Measurements from ENCODE around the gene TTYH1. TPM values are rescaled to one million over a fixed set of nuclear protein-coding genes. Genes with fewer than 3 reads are reported as not detected.
A peak's percentile ranks its signal among the peaks of the same experiment; 100 is the strongest.

TTYH1 gene
- total RNA-seq, 1 donor from 2014 or later: not detected

DNA sequence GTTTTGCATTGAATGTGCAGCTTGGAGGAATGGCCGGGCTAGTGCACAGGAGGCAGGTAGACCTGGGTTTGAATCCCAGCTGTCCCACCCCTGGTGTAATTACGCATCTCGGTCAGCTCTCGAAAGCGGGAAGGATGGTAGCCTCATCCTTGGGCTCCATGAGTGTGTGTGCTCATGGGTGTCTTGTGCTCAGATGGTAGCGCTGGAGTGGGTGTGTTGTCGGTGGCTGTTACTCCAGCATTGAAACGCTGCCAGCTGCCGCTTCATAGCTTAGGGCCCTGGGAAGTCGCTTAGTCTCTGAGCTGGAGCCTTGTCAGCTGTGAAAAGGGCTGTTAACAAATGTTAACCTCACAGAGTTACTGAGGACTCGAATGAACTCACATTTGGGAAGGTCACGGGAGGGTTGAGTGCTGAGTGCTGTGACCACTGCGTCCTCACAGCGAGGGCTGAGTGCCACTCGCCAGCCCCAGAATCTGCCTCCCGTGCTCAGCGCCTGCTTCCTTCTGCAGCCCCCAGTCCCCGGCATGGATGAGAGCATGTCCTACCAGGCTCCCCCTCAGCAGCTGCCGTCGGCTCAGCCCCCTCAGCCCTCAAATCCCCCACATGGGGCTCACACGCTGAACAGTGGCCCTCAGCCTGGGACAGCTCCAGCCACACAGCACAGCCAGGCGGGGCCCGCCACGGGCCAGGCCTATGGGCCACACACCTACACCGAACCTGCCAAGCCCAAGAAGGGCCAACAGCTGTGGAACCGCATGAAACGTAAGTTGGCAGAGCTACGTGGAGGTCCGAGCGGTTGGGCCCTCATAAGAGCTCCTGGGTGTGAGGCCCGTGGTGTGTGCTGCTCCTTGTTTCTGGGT, 38.9 kb downstream of the TTYH1 start:
- FAIRE-seq (peak; percentile 84), DNase-seq (ENCODE audit: low read depth) (no peak)
- Histone ChIP-seq H3K27me3 (ENCODE audit: control insufficient read depth, insufficient read depth, low read length) (no peaks in the 10 kb centered on the region), H3K4me3 (ENCODE audit: low read depth, low read length) (no peak overlapping the region), H3K36me3 (ENCODE audit: control insufficient read depth, insufficient read depth, low read length) (peaks cover 51% of the 10 kb centered on the region)
- TF ChIP-seq, protein P1, sequence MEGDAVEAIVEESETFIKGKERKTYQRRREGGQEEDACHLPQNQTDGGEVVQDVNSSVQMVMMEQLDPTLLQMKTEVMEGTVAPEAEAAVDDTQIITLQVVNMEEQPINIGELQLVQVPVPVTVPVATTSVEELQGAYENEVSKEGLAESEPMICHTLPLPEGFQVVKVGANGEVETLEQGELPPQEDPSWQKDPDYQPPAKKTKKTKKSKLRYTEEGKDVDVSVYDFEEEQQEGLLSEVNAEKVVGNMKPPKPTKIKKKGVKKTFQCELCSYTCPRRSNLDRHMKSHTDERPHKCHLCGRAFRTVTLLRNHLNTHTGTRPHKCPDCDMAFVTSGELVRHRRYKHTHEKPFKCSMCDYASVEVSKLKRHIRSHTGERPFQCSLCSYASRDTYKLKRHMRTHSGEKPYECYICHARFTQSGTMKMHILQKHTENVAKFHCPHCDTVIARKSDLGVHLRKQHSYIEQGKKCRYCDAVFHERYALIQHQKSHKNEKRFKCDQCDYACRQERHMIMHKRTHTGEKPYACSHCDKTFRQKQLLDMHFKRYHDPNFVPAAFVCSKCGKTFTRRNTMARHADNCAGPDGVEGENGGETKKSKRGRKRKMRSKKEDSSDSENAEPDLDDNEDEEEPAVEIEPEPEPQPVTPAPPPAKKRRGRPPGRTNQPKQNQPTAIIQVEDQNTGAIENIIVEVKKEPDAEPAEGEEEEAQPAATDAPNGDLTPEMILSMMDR (IDR thresholded peaks at IDR 0.05; ENCODE audit: insufficient read depth, low read length, severe bottlenecking): no peak

DNA sequence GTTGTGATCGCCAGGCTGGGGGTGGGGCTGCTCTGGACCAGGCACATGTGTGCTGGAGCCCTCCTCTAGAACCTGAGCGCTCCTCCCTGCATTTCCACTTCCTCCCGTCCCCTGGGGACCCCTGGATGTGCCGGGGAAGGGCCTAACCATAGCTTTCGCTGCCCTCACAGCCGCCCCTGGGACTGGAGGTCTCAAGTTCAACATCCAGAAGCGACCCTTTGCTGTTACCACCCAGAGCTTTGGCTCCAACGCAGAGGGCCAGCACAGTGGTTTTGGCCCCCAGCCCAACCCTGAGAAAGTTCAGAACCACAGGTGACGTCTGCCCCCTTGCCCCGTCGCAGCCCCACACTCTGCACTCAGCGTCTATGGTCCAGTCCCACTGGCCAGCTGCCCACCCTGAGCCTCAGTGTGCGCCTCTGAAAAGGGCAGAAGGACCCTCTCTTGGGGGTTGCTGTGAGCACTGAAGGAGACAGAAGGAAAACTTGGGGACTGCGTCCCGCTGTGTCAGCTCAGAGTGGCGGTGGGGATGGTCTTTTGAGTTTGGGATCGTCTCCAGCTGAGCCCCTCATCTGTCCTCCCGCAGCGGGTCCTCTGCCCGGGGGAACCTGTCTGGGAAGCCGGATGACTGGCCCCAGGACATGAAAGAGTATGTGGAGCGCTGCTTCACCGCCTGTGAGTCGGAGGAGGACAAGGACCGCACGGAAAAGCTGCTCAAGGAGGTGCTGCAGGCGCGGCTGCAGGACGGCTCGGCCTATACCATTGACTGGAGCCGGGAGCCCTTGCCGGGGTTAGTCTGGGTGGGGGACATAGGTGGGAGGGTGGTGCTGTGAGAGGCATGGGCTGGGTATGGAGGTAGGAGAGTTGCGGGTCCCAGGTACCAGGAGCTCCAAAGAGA, 39.8 kb downstream of the TTYH1 start:
- TF ChIP-seq, protein P1 (IDR thresholded peaks at IDR 0.05; ENCODE audit: insufficient read depth, low read length, severe bottlenecking): no peak
- DNase-seq (ENCODE audit: low read depth): no peak
- no peak for FAIRE-seq
- H3K27me3 ChIP-seq (ENCODE audit: control insufficient read depth, insufficient read depth, low read length): no peaks in the 10 kb centered on the region
- peaks cover 54% of the 10 kb centered on the region for H3K36me3 ChIP-seq (ENCODE audit: control insufficient read depth, insufficient read depth, low read length)
- no peak overlapping the region for H3K4me3 ChIP-seq (ENCODE audit: low read depth, low read length)

DNA sequence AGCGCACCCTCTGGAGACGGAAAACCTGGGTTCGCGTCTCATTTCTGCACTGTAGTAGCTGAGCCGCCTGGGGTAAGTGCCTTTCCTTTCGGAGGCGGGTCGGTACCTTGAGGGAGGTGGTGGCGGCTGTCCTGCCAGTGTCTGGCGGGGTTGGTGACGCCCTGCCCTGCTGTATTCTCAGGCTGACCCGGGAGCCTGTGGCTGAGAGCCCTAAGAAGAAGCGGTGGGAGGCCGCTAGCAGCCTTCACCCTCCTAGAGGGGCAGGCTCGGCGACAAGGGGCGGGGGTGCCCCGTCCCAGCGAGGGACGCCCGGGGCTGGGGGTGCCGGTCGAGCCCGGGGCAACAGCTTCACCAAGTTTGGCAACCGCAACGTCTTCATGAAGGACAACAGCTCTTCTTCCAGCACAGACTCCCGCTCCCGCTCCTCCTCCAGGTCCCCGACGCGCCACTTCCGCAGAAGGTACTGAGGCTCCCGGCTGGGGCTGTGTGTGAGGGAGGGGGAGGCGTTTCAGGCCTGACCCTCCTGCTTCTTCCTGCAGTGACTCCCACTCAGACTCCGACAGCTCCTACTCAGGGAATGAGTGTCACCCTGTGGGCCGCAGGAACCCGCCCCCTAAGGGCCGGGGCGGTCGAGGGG, 40.6 kb downstream of the TTYH1 start:
- H3K27me3 ChIP-seq (ENCODE audit: control insufficient read depth, insufficient read depth, low read length): no peaks in the 10 kb centered on the region
- no peak for FAIRE-seq
- no peak overlapping the region for H3K4me3 ChIP-seq (ENCODE audit: low read depth, low read length)
- H3K36me3 ChIP-seq (ENCODE audit: control insufficient read depth, insufficient read depth, low read length): peaks cover 54% of the 10 kb centered on the region
- DNase-seq (ENCODE audit: low read depth): no peak
- TF ChIP-seq, protein P1 (IDR thresholded peaks at IDR 0.05; ENCODE audit: insufficient read depth, low read length, severe bottlenecking): no peak

DNA sequence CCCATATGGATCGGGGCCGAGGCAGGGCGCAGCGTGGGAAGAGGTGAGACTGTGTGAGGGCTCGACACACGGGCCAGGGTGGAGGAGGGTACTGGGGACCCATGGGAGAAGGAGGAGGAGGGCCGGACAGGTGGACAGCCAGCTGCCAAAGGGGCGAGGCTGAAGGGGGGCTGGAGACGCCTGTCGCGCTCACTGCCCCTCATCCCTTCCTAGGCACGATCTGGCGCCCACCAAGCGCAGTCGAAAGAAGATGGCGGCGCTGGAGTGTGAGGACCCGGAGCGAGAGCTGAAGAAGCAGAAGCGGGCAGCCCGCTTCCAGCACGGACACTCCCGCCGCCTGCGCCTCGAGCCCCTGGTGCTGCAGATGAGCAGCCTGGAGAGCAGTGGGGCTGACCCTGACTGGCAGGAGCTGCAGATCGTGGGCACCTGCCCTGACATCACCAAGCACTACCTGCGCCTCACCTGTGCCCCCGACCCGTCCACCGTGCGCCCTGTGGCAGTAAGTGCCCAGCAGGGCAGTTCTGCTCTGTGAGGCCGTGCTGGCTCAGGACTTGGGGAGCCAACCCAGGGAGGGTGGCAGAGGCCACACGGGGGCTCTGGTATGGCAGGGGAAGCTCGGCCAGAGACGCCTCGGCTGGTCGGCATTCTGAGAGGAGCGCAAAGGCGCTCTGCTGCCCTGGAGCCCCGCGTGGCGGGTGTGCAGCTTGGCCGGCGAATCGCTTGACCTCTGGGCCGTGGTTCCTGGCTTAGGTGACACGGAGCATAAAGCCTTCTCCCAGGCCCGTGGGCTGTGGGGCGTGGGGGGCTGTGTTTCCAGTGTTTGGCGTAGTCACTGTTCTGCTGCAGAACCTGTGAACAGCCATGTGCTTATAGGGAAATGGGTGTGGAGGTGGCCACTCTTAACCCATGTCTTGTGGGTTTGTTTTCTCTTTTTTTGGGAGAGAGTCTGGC, 41.4 kb downstream of the TTYH1 start:
- peaks cover 54% of the 10 kb centered on the region for H3K36me3 ChIP-seq (ENCODE audit: control insufficient read depth, insufficient read depth, low read length)
- TF ChIP-seq, protein P1 (IDR thresholded peaks at IDR 0.05; ENCODE audit: insufficient read depth, low read length, severe bottlenecking): no peak
- H3K4me3 ChIP-seq (ENCODE audit: low read depth, low read length): no peak overlapping the region
- no peaks in the 10 kb centered on the region for H3K27me3 ChIP-seq (ENCODE audit: control insufficient read depth, insufficient read depth, low read length)
- DNase-seq (ENCODE audit: low read depth): no peak
- FAIRE-seq: no peak
